ENCODE results near the gene HKDC1. TPM values are rescaled to one million over a fixed set of nuclear protein-coding genes. Genes with fewer than 3 reads are reported as not detected.

The HKDC1 gene
- total and polyA plus RNA-seq, 10 of the 15 experiments (the other 5 are each of a cell fraction or from before 2014, with no cell fraction given) = 0.04 to 0.34 (median 0.13) TPM; not detected in 5

DNA sequence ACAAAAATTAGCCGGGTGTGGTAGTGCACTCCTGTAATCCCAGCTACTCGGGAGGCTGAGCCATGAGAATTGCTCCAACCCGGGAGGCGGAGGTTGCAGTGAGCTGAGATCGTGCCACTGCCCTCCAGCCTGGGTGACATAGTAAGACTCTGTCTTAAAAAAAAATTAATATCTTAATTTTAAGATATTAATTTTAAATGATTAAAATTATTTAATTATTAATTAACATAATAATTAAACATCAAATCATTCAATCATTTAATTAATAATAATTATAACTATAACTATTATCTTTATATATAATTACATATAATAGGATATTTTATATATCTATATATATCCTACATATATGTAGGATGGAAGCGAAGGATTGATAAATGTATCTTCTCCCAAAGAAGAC is 56.4 kb downstream of the HKDC1 start:
- Histone ChIP-seq H3K79me2 (ENCODE audit: control insufficient read depth, insufficient read depth, low read length) (no peaks in the 10 kb centered on the region), H3K4me1 (ENCODE audit: control insufficient read depth, insufficient read depth, low read length) (peaks cover 8% of the 10 kb centered on the region), H4K20me1 (ENCODE audit: control insufficient read depth, insufficient read depth) (no peaks in the 10 kb centered on the region), H3K27ac (ENCODE audit: control insufficient read depth, insufficient read depth) (no peak overlapping the region), H3K4me2 (ENCODE audit: control insufficient read depth, insufficient read depth) (no peak overlapping the region), H3K27me3 (replicated peaks in 1 of 2; ENCODE audit: control insufficient read depth in 2 of 2, insufficient read depth in 2 of 2, low read length in 1 of 2) (no peaks in the 10 kb centered on the region), H2AFZ (ENCODE audit: control insufficient read depth, low read depth, low read length) (no peak overlapping the region), H3K36me3 (ENCODE audit: control insufficient read depth in 2 of 2, insufficient read depth in 2 of 2, low read length in 1 of 2) (no peaks in the 10 kb centered on the region), H3K9me3 (replicated peaks; ENCODE audit: control insufficient read depth, insufficient read depth, low read length) (no peaks in the 10 kb centered on the region), H3K9ac (ENCODE audit: control insufficient read depth, insufficient read depth, low read length) (no peak overlapping the region), H3K4me3 (no peak overlapping the region)
- ATAC-seq = no peak
- SMC1A ChIA-PET (ENCODE audit: uncharacterized antibody, unreplicated experiment) = no interaction called here
- intact Hi-C loops (cut with micrococcal nuclease; ENCODE audit: unreplicated experiment) (no loop called here), in situ Hi-C loops (cut with MboI) (no loop called here)
- no TSS peak for BruUV-seq (replicated peaks)
- RAD21 ChIA-PET (ENCODE audit: unreplicated experiment) = no interaction called here
- CTCF ChIA-PET = interaction anchor here (0.6 to 1.4 kb wide), 2 partner anchors 116 to 238 kb away, joined by 3 read pairs; no protein-coding TSS in a partner anchor
- DNase-seq (ENCODE audit: low read depth, low spot score) = no peak
- TF ChIP-seq ZNF622 (IDR thresholded peaks at IDR 0.05) (no peak), RBBP5 (conservative IDR thresholded peaks at IDR 0.05) (no peak)
- POLR2A ChIA-PET = no interaction called here
- no peak for FAIRE-seq
- 78% methylated on average over 6 of the region's 6 CpGs for WGBS (ENCODE audit: insufficient coverage, insufficient replicate concordance, low lambda C conversion rate, missing lambda C conversion rate)

DNA sequence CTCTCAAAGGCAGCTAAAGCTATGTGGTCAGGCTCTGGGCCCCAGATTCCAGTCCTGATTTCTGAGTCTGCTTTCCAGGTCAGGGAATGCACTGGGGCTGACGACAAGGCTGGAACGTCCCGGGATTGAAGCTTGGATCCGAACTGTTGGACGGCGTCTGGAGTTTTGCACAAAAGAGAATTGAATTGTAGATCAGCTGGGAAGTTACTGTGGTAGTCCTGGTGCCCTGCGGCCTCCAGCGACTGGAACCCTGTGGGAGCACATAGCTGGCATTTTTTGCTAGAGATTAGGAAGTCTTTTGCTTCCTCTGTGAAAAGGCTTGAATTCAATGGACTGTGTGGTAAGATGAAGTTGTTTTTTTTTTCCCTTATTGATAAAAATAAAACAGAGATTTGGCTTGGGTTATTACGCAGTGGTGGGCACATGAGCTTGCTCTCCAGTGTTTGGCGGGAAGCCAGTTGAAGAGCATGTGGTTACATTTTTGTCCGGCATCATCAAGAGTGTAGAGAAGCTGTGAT is 58.4 kb downstream of the HKDC1 start, which contains the start of gene HK1:
HK1 (plus strand) TSS at position 51 of the 518 bp plus-strand sequence.
- ATAC-seq (no peak), DNase-seq (ENCODE audit: low read depth, low spot score) (no peak), FAIRE-seq (no peak)
- BruUV-seq (replicated peaks) = no TSS peak
- ChIA-PET RAD21 (ENCODE audit: unreplicated experiment) (no interaction called here), POLR2A (no interaction called here), SMC1A (ENCODE audit: uncharacterized antibody, unreplicated experiment) (interaction anchor here (1.0 to 1.4 kb wide), 4 partner anchors 25 to 130 kb away, joined by 3 to 4 read pairs (median 3); no protein-coding TSS in a partner anchor), CTCF (interaction anchor here (0.9 to 1.9 kb wide), 5 partner anchors 9 to 19 kb away, joined by 3 to 4 read pairs (median 3); no protein-coding TSS in a partner anchor)
- peak within 1 kb of the TSS; percentile 60 for H2AFZ ChIP-seq (ENCODE audit: control insufficient read depth, low read depth, low read length)
- H3K27me3 ChIP-seq (replicated peaks in 1 of 2; ENCODE audit: control insufficient read depth in 2 of 2, insufficient read depth in 2 of 2, low read length in 1 of 2) = no peaks in the 10 kb centered on the region; a peak in 1 of 4 replicates
- intact Hi-C loops (cut with micrococcal nuclease; ENCODE audit: unreplicated experiment) (no loop called here), in situ Hi-C loops (cut with MboI) (no loop called here)
- no peaks in the 10 kb centered on the region for H4K20me1 ChIP-seq (ENCODE audit: control insufficient read depth, insufficient read depth)
- H3K27ac ChIP-seq (ENCODE audit: control insufficient read depth, insufficient read depth) = no peak within 1 kb of the TSS
- H3K4me3 ChIP-seq = no peak within 1 kb of the TSS
- H3K9me3 ChIP-seq (replicated peaks; ENCODE audit: control insufficient read depth, insufficient read depth, low read length) = no peaks in the 10 kb centered on the region
- TF ChIP-seq NFIC (IDR thresholded peaks at IDR 0.05; ENCODE audit: low read depth, low read length) (no peak), SRF (IDR thresholded peaks at IDR 0.05; ENCODE audit: low read depth in 2 of 2, low read length in 2 of 2) (no peak), MYB (IDR thresholded peaks at IDR 0.05; ENCODE audit: borderline replicate concordance, low read depth, low read length) (no peak), POLR2AphosphoS5 (IDR thresholded peaks at IDR 0.05; ENCODE audit: low read length) (no peak), HDAC6 (IDR thresholded peaks at IDR 0.05; ENCODE audit: unreplicated experiment) (no peak), NFXL1 (IDR thresholded peaks at IDR 0.05; ENCODE audit: borderline replicate concordance) (no peak), GABPA (IDR thresholded peaks at IDR 0.05; ENCODE audit: low read depth) (no peak), BCLAF1 (IDR thresholded peaks at IDR 0.05) (no peak), MYC (IDR thresholded peaks at IDR 0.05; ENCODE audit: insufficient read depth, insufficient read length, insufficient replicate concordance, low read length, severe bottlenecking) (no peak), MXI1 (IDR thresholded peaks at IDR 0.05; ENCODE audit: low read depth, low read length) (no peak)
- H3K4me2 ChIP-seq (ENCODE audit: control insufficient read depth, insufficient read depth) = peak within 1 kb of the TSS; percentile 59
- no peaks in the 10 kb centered on the region for H3K36me3 ChIP-seq (ENCODE audit: control insufficient read depth in 2 of 2, insufficient read depth in 2 of 2, low read length in 1 of 2)
- 89% methylated on average over 11 of the region's 11 CpGs for WGBS (ENCODE audit: insufficient coverage, insufficient replicate concordance, low lambda C conversion rate, missing lambda C conversion rate)
- H3K79me2 ChIP-seq (ENCODE audit: control insufficient read depth, insufficient read depth, low read length) = no peaks in the 10 kb centered on the region
- no peak within 1 kb of the TSS for H3K9ac ChIP-seq (ENCODE audit: control insufficient read depth, insufficient read depth, low read length)
- H3K4me1 ChIP-seq (ENCODE audit: control insufficient read depth, insufficient read depth, low read length) = peaks cover 8% of the 10 kb centered on the region

All from GM12878 (cell line).